Measurements from ENCODE around the gene RHOBTB1.
"Not testable (repeated sequence)": the region's sequence is repeated elsewhere in the genome, so short reads cannot be mapped to it uniquely, and the experiment has no call there.

Gene RHOBTB1

GRCh38 chr10:60842694-60843093 is 101.3 kb downstream of the RHOBTB1 start:
- TF ChIP-seq ZFX (IDR thresholded peaks at IDR 0.05; ENCODE audit: borderline replicate concordance) (no peak), CTCF (IDR thresholded peaks at IDR 0.05) (no peak)
- no peak overlapping the region for H3K27ac ChIP-seq

GRCh38 chr10:60841227-60841626 is 102.8 kb downstream of the RHOBTB1 start:
- H3K27ac ChIP-seq: not testable (repeated sequence)

GRCh38 chr10:60835049-60835448 is 108.9 kb downstream of the RHOBTB1 start:
- no peak overlapping the region for H3K27ac ChIP-seq
- TF ChIP-seq CTCF (IDR thresholded peaks at IDR 0.05) (no peak), ZFX (IDR thresholded peaks at IDR 0.05; ENCODE audit: borderline replicate concordance) (no peak)

GRCh38 chr10:60834401-60834800 is 109.6 kb downstream of the RHOBTB1 start:
- TF ChIP-seq CTCF (IDR thresholded peaks at IDR 0.05) (no peak), ZFX (IDR thresholded peaks at IDR 0.05; ENCODE audit: borderline replicate concordance) (no peak)

GRCh38 chr10:60832136-60832535 is 111.8 kb downstream of the RHOBTB1 start:
- H3K27ac ChIP-seq: not testable (repeated sequence)

More at GRCh38 chr10:60834401-60834800, 109.6 kb downstream of the RHOBTB1 start:
- no peak overlapping the region for H3K27ac ChIP-seq

GRCh38 chr10:60828489-60828852 is 115.5 kb downstream of the RHOBTB1 start:
- H3K27ac ChIP-seq: no peak overlapping the region
- no peak for TF ChIP-seq CTCF (IDR thresholded peaks at IDR 0.05)
- TF ChIP-seq ZFX (IDR thresholded peaks at IDR 0.05; ENCODE audit: borderline replicate concordance): no peak

- H3K27ac ChIP-seq: no peak overlapping the region
- no peak for TF ChIP-seq ZFX (IDR thresholded peaks at IDR 0.05; ENCODE audit: borderline replicate concordance)
- no peak for TF ChIP-seq CTCF (IDR thresholded peaks at IDR 0.05)
Measured at GRCh38 chr10:60827791-60828488, 116.0 kb downstream of the RHOBTB1 start.

- TF ChIP-seq ZFX (IDR thresholded peaks at IDR 0.05; ENCODE audit: borderline replicate concordance): no peak
- TF ChIP-seq CTCF (IDR thresholded peaks at IDR 0.05): no peak
- H3K27ac ChIP-seq: no peak overlapping the region
Measured at GRCh38 chr10:60825520-60825919, 118.5 kb downstream of the RHOBTB1 start.

Data from 22Rv1 (cell line).